GM19397 (cell line): ENCODE data around the gene SLC35E1.
"Not testable (repeated sequence)": the region's sequence is repeated elsewhere in the genome, so short reads cannot be mapped to it uniquely, and the experiment has no call there.

Experiments used
- ATAC-seq: cut with Tn5 transposase; IDR thresholded peaks from one replicate; pipeline ENCODE4 v1.9.1; 2021; ENCODE audit warnings: mild to moderate bottlenecking, moderate library complexity; ENCODE audit not compliant: unreplicated experiment

SLC35E1 gene

DNA sequence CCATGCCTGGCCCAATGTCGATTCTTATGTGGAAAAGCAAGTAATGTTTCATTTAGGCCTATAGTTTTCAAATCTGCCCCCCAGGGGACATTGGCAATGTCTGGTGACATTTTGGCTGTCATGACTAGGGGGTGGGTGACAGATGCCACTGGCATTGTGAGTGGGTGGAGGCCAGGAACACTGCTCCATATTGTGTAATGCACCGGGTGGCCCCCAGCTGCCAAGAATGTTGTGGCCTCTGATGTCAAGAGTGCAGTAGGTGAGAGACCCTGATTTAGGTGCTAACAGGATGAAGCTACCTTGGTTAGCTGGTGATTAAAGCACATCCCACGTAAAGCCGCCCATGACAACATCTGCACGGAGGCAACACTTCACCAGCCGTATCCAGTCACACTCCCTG lies 65.3 kb downstream of the SLC35E1 start:
- no peak for ATAC-seq

DNA sequence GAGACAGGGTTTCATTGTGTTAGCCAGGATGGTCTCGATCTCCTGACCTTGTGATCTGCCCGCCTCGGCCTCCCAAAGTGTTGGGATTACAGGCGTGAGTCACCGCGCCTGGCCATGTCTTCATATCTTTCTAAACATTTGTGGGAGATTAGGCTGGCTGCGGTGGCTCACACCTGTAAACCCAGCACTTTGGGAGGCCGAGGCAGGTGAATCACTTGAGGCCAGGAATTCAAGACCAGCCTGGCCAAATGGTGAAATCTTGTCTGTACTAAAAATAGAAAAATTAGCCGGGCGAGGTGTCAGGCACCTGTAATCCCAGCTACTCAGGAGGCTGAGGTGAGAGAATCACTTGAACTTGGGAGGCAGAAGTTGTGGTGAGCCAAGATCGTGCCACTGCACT lies 66.1 kb downstream of the SLC35E1 start:
- ATAC-seq, result not testable (repeated sequence)

DNA sequence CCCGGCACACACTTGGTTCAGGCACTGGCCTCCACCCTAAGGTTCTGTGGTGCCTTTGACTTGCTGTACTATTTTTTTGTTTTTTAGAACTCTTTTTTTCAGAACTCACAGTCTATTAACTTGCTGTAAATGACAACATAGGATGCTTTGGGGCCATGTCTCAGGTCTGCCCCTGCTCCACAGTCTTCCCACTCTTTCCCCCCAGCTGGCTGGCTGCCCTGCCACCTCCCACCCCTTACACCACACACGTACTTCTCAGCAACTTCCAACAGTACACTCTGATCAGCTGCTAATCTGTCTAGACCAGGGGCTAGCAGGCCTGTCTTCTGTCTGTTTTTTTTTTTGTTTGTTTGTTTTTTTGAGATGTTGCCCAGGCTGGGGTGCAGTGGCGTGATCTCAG lies 67.9 kb downstream of the SLC35E1 start:
- no peak for ATAC-seq
